Testis (tissue), 3 donors: ENCODE results near the gene PPID. TPM values are rescaled to one million over a fixed set of nuclear protein-coding genes. Genes with fewer than 3 reads are reported as not detected.
"Not testable (repeated sequence)": the region's sequence is repeated elsewhere in the genome, so short reads cannot be mapped to it uniquely, and the experiment has no call there.

Experiments used
- DNase-seq: peaks from one replicate; pipeline ENCODE4 v3.0.0-alpha.2; 2019
- H3K27ac ChIP-seq, 2 donors: fragments of 200-600 bp; sonication (generic); one replicate each; pipeline ENCODE4 v1.5.1; 2019
- H3K27me3 ChIP-seq: fragments of 200-600 bp; sonication (generic); one replicate; pipeline ENCODE4 v1.5.1; 2019
- H3K36me3 ChIP-seq: fragments of 200-600 bp; sonication (generic); one replicate; pipeline ENCODE4 v1.5.1; 2017; ENCODE audit warnings: low read depth; ENCODE audit errors: missing control alignments
- H3K4me1 ChIP-seq: fragments of 200-600 bp; sonication (generic); one replicate; pipeline ENCODE4 v1.5.1; 2019
- H3K4me3 ChIP-seq, 2 donors: fragments of 200-600 bp; sonication (generic); one replicate each; pipeline ENCODE4 v1.5.1; 2017 to 2019
- H3K9me3 ChIP-seq: fragments of 200-600 bp; sonication (generic); one replicate; pipeline ENCODE4 v1.5.1; 2017
- WGBS, 2 donors: methylation state at CpG; one replicate each; pipeline ENCODE4 v1.1.5; 2018; 5-methylcytosine and 5-hydroxymethylcytosine counted together
- intact Hi-C: fragments of 100-400 bp; cut with DNase I; formaldehyde crosslinking; loops from one replicate; pipeline ENCODE4 v1.15.1; 2023; ENCODE audit warnings: low total_unique reads
- polyA plus RNA-seq: library from polyadenylated mRNA; stranded (reverse); fragments of 350-450 nt; fragmentation: Illumina TruSeq; extraction: RNeasy Lipid Tissue Mini Kit (QIAGEN cat#74804); gene quantifications from one replicate; pipeline ENCODE4 v1.2.3, GENCODE V29; 2014; ENCODE audit warnings: low read depth, low replicate concordance; ENCODE audit not compliant: insufficient read depth
- small RNA-seq, 2 donors: library from RNA; depleted of rRNA; stranded (forward); fragments of <200 nt; gene quantifications; one replicate each; pipeline ENCODE3, GENCODE V24; 2016
- total RNA-seq, 2 donors: library from RNA; depleted of rRNA; stranded (reverse); fragments of >200 nt; gene quantifications; one replicate each; pipeline ENCODE4 v1.2.3, GENCODE V29; 2016

Gene PPID
- total and polyA plus RNA-seq, 3 donors from 2014 or later: 25.1 to 43.7 (median 27.5) TPM

- H3K27ac ChIP-seq, H3K4me1 ChIP-seq, H3K4me3 ChIP-seq, H3K36me3 ChIP-seq, H3K9me3 ChIP-seq, intact Hi-C loops, H3K27me3 ChIP-seq, DNase-seq: not testable (repeated sequence)
- WGBS, 2 donors: 68 to 79% methylated on average over 4 of the region's 4 CpGs
These were observed 59.9 kb downstream of the PPID start for GRCh38 chr4:158663255-158663654.

Small RNA genes lying within 50 kb of the gene (small RNA-seq; reads per million reads assigned to genes)
- gene RF00012: 0 reads per million in 2 donors

Other genes starting within 250 kb of the PPID start
- 1 to 10 TPM in 1 of 2 donors, under 1 TPM in 1; 0.81 to 2.1 TPM for gene RXFP1, start 201.5 kb downstream of the PPID start, total RNA-seq
- gene RXFP1, start 201.5 kb downstream of the PPID start, polyA plus RNA-seq: 0.26 TPM
- gene C4orf46, start 51.5 kb downstream of the PPID start, total RNA-seq: 10 to 100 TPM; 14.7 to 20.2 TPM
- 36.0 TPM for gene C4orf46, start 51.5 kb downstream of the PPID start, polyA plus RNA-seq
- 10 to 100 TPM; 29.0 to 37.8 TPM for gene ETFDH, start 51.1 kb downstream of the PPID start, total RNA-seq
- gene ETFDH, start 51.1 kb downstream of the PPID start, polyA plus RNA-seq: 26.0 TPM
- 10 to 100 TPM; 25.0 to 28.4 TPM for gene FNIP2, start 45.6 kb upstream of the PPID start, total RNA-seq
- gene FNIP2, start 45.6 kb upstream of the PPID start, polyA plus RNA-seq: 23.5 TPM